C4-2B (cell line): ENCODE results near the gene RASA3.

ENCODE experiments used
- H3K27ac ChIP-seq: fragments of 450-650 bp; 2 replicates; pipeline ENCODE4 v1.5.1; 2017
- ZFX ChIP-seq: fragments of 450-650 bp; IDR thresholded peaks from 2 replicates; pipeline ENCODE4 v1.6.1; 2017
- TF ChIP-seq, protein P1 (sequence below): fragments of 450-650 bp; conservative IDR thresholded peaks from 2 replicates; pipeline ENCODE4 v1.5.1; 2017; ENCODE audit warnings: mild to moderate bottlenecking

RASA3 gene

DNA sequence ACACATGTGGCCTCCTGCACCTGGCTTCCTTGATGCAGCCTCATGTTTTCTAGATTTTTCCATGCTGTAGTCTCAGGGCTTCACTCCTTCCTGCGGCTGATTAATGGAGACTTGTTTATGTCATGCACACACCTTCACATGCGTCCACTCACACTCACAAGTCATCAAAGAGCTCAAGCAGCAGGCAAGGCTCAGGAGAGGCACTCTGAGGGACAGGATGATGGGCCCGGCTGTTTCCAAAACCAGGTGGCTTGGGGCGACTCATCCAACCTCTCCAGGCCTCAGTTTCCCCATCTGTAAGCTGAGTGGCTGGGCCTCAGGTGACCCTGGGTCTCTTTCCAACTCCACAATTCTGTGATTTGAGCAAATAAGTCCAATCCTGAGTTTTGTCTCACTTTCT, 36.9 kb downstream of the RASA3 start:
- no peak for TF ChIP-seq ZFX
- TF ChIP-seq, protein P1, sequence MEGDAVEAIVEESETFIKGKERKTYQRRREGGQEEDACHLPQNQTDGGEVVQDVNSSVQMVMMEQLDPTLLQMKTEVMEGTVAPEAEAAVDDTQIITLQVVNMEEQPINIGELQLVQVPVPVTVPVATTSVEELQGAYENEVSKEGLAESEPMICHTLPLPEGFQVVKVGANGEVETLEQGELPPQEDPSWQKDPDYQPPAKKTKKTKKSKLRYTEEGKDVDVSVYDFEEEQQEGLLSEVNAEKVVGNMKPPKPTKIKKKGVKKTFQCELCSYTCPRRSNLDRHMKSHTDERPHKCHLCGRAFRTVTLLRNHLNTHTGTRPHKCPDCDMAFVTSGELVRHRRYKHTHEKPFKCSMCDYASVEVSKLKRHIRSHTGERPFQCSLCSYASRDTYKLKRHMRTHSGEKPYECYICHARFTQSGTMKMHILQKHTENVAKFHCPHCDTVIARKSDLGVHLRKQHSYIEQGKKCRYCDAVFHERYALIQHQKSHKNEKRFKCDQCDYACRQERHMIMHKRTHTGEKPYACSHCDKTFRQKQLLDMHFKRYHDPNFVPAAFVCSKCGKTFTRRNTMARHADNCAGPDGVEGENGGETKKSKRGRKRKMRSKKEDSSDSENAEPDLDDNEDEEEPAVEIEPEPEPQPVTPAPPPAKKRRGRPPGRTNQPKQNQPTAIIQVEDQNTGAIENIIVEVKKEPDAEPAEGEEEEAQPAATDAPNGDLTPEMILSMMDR, result no peak
- no peak overlapping the region for H3K27ac ChIP-seq

DNA sequence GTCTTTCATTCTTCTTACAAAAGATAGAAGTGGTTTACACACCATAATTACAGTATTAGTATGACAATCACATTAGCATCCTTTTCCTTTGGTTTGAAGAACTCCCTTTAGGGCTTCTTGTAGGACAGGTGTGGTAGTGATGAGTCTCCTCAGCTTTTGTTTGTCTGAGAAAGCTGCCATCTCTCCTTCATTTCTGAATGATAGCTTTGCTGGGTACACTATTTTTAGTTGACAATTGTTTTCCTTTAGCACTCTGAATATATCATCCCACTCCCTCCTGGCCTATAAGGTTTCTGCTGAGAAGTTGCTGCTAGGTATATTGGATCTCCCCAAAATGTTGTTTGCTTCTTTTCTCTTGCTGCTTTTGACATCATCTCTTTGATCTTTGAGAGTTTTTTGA, 39.3 kb downstream of the RASA3 start:
- TF ChIP-seq, protein P1, result no peak
- TF ChIP-seq ZFX, result no peak
- no peak overlapping the region for H3K27ac ChIP-seq

DNA sequence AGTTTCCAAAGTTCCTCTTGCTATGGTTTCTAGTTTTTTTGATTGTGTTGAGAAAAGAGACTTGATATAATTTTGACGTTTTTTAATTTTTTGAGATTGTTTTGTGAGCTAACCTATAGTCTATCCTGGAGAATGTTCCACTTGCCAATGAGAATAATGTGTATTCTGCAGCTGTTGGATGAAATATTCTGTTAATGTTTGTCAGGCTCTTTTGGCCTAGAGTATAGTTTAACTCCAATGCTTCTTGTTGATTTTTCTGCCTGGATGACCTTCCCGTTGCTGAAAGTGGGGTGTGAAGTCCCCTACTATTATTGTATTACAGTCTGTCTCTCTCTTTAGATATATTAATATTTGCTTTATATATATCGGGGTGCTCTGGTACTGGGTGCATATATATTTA, 40.0 kb downstream of the RASA3 start:
- no peak overlapping the region for H3K27ac ChIP-seq
- TF ChIP-seq, protein P1, result no peak
- no peak for TF ChIP-seq ZFX

DNA sequence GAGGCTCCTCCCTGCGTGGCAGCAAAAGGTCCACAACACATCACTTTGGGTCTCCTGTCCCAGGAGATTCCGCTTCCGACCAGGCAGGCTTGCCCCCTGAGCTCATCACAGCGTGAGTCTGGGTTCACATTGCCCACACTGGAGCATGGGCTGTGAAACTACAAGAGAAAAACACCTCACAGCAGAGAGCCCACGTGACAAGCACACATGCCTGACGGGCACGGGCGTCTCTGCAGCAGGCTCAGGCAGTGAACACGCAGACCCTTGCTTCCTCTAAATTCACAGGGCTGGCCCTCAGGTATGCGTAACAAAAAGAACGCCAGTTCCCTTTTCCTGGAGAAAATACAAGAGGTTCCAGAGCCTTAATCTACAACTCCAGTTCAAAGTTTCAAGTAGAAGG, 41.9 kb downstream of the RASA3 start:
- TF ChIP-seq, protein P1, result no peak
- TF ChIP-seq ZFX, result no peak
- H3K27ac ChIP-seq, result no peak overlapping the region

DNA sequence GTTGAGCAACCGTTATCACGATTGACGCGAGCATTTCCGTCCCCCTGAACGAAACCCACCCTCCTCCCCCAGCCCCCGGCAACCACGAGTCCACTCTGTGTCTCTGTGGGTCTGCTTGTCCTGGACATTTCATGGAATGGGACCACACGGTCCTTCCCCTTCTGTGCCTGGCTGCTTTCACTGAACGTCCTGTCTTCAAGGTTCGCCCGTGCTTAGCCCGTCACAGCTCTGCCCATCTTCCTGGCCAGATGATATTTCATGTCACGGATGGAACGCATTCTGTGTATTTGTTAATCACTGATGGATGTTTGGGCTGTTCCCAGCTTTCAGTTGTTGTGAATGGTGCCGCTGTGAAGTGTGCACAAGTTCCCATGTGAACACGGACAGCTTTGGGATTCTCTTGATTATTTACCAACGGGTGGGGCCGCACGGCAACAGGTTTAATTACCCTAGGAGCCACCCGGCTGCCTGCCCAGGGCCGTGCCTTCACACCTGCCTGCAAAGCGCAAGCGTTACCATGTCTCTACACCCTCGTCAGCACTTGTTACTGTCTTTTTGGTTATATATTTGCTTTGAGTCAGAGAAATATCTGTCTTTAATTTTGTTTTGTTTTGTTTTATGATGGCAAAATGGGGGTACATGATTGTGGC, 42.5 kb downstream of the RASA3 start:
- no peak overlapping the region for H3K27ac ChIP-seq
- no peak for TF ChIP-seq ZFX
- TF ChIP-seq, protein P1, result no peak

DNA sequence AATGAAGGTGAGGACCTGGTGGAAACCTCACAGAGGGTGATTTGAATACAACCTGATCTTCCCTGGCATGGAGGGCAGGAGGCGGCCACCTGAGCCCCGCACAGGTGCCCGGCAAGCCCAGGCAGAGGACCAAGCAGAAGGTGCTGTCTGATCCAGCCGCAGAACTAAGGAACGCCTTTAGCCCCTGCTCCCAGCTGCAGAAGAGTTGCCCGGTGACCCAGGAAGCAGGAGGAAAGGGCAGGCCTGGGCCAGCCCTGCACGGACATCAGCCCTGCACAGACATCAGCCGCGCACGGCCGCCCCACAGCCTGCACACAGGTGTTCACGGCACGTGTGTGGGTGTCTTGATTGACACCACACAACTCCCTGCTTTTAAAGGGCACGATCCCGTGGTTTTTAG, 43.1 kb downstream of the RASA3 start:
- no peak overlapping the region for H3K27ac ChIP-seq
- TF ChIP-seq ZFX, result no peak
- TF ChIP-seq, protein P1, result no peak

DNA sequence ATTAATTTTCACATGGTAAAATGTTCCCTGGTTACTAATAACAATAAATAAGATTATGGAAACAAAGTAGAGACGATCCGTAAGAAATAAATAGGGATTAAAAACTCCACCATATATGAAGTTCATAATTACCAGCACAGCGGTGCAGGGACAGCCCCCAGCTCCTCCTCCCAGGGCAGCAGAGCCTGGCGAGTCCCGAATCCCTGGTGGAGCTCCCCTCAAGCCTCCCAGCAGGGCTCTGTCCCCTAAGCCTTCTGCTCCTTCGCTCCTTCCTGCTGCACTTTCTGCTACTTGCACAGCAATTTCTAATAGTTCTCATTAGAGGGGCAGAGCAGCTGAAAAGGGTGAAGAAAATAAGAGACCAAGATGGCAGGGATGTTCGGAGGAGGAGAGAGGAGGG, 43.6 kb downstream of the RASA3 start:
- no peak overlapping the region for H3K27ac ChIP-seq
- TF ChIP-seq, protein P1, result no peak
- TF ChIP-seq ZFX, result no peak
